ENCODE data around the gene NUFIP2. TPM values are rescaled to one million over a fixed set of nuclear protein-coding genes. Genes with fewer than 3 reads are reported as not detected.

The NUFIP2 gene
- total and polyA plus RNA-seq, 2 experiments from 2014 or later, result 5.2 to 30.9 TPM

DNA sequence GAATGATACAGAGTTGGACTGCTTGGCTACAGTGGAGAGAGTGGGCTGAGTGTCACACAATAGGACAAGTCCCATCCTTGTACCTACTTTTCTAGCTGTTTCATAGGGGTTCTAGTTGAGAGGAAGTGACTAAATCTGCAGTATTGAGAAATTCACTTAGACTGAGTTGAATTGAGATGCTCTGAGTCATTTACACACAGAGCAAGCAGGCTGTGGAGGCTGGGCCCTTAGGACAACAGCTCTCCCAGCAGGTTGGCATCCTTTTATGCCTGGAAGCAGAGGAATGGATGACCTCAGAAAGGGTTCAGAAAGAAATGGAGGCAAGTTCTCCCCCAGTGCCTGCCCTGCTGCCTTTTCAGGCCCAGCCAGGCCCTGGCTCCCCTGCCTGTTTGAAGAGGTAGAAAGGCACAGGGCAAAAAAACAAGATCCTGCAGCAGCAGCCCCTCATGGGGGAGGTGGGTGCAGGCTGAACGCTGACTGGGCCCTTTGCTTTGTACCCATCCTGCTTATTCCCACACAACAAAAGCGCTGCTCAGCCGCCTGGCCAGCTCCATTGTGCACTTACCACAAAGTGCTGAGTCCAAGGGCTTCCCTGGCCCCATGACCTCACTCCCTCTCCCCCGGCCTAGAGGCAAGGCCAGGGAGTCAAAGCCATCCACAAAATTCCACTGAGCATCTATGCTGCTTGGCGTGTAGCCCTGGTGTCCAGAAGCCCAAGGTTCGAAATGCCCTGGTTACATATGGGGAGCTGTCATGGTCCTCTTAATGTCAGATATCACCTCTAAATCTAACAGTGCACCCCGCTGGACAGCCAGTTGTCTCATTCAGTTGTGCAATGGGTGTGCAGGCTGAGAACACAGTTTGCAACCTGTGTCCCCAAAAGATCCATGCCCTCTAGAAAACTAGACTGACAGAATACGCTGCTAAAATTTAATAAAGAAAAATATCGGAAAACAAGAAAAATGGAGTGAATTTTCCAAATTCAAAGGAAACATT lies 52.7 kb downstream of the NUFIP2 start:
- in situ Hi-C loops (cut with MboI), result no loop called here
- H3K4me1 ChIP-seq (ENCODE audit: insufficient read depth), result peaks cover 48% of the 10 kb centered on the region
- H3K9ac ChIP-seq, result no peak overlapping the region
- no peaks in the 10 kb centered on the region for H3K9me3 ChIP-seq (ENCODE audit: low read depth)
- H3F3A ChIP-seq (ENCODE audit: insufficient read depth), result peaks cover 47% of the 10 kb centered on the region
- H3K27me3 ChIP-seq (replicated peaks; ENCODE audit: insufficient read depth), result no peaks in the 10 kb centered on the region
- peak overlapping the region; percentile 34; the same call in 1 of the 2 replicates for H2AFZ ChIP-seq
- no peaks in the 10 kb centered on the region for H3K36me3 ChIP-seq (ENCODE audit: low read depth)
- peak overlapping the region; percentile 68 for H3K27ac ChIP-seq
- no peaks in the 10 kb centered on the region for H3K9me2 ChIP-seq (ENCODE audit: insufficient read depth)
- DNase-seq, result peak; percentile 99
- H4K20me1 ChIP-seq (ENCODE audit: insufficient read depth), result no peaks in the 10 kb centered on the region
- TF ChIP-seq EZH2phosphoT487 (IDR thresholded peaks at IDR 0.05; ENCODE audit: insufficient read depth, low read depth), result no peak
- no peak for TF ChIP-seq EZH2 (IDR thresholded peaks at IDR 0.05; ENCODE audit: insufficient read depth, poor library complexity, severe bottlenecking)
- peak overlapping the region; percentile 72 for H3K4me2 ChIP-seq (ENCODE audit: unreplicated experiment)
- WGBS, 2 experiments (ENCODE audit: low coverage in 1 of 2, low lambda C conversion rate in 2 of 2, missing lambda C conversion rate in 2 of 2), result 79 to 86% methylated on average over 9 of the region's 9 CpGs
- peak overlapping the region; percentile 45; the same call in 1 of the 2 replicates for H3K4me3 ChIP-seq
- no peaks in the 10 kb centered on the region for H3K79me2 ChIP-seq (ENCODE audit: insufficient read depth)

DNA sequence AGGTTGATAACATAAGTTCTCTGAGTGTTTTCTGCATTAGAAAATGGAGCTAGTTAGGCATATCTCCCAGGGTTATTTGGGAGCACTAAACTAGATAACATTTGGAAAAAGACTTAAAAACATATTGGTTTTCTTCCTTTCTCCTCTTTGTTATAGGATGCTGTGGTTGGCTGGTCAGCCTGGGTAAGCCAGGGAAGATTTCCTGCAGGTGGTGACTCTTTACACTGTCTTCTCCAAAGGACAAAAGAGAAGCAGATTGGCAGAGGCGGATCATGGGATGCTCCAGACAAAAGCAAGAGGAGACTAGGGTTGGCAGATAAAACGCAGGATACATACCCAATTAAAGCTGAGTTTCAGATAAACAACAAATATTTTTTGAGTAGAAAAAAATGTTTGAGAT lies 53.5 kb downstream of the NUFIP2 start:
- Histone ChIP-seq H3K4me2 (ENCODE audit: unreplicated experiment) (peak overlapping the region; percentile 72), H4K20me1 (ENCODE audit: insufficient read depth) (no peaks in the 10 kb centered on the region), H2AFZ (peak overlapping the region; percentile 16; the same call in 1 of the 2 replicates)

DNA sequence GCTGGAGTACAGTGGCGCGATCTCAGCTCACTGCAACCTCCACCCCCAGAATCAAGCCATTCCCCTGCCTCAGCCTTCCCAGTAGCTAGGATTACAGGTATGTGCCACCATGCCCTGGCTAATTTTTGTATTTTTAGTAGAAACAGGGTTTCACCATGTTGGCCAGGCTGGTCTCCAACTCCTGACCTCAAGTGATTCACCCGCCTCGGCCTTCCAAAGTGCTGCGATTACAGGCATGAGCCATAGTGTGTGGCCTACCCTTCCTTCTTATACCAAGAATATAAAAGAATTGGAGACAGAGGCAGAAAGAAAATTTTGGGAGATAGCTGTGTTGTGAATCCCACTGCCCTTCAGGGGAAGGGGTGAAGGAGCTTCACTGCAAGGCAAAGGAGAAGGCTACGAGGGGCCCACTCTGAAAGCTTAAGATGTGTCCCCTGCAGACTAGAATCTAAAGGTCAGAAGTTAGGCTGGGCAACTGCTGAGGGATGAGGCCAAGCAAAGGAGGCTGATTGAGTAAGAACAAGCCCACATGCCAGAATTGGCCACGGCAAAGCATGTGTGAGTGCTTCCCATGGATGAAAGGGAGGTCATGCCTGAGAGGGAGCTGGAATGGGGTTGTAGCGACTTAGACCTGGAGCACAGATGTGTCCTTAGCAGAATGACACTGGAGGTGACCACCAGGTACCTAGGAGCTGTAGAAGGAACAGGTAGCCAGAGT lies 55.7 kb downstream of the NUFIP2 start:
- Histone ChIP-seq H3K79me2 (ENCODE audit: insufficient read depth) (no peaks in the 10 kb centered on the region), H3F3A (ENCODE audit: insufficient read depth) (peaks cover 47% of the 10 kb centered on the region), H3K4me2 (ENCODE audit: unreplicated experiment) (peak overlapping the region; percentile 62), H3K4me1 (ENCODE audit: insufficient read depth) (peaks cover 46% of the 10 kb centered on the region), H3K36me3 (ENCODE audit: low read depth) (no peaks in the 10 kb centered on the region), H3K4me3 (peak overlapping the region; percentile 31; the same call in 1 of the 2 replicates), H4K20me1 (ENCODE audit: insufficient read depth) (no peaks in the 10 kb centered on the region), H2AFZ (peak overlapping the region; percentile 43), H3K27ac (peak overlapping the region; percentile 89), H3K9me2 (ENCODE audit: insufficient read depth) (no peaks in the 10 kb centered on the region), H3K9me3 (ENCODE audit: low read depth) (no peaks in the 10 kb centered on the region), H3K9ac (peak overlapping the region; percentile 58), H3K27me3 (replicated peaks; ENCODE audit: insufficient read depth) (no peaks in the 10 kb centered on the region)
- WGBS, 2 experiments (ENCODE audit: low coverage in 1 of 2, low lambda C conversion rate in 2 of 2, missing lambda C conversion rate in 2 of 2), result 14 to 15% methylated on average over 8 of the region's 8 CpGs
- in situ Hi-C loops (cut with MboI), result no loop called here
- peak; percentile 78 for DNase-seq
- no peak for TF ChIP-seq EZH2 (IDR thresholded peaks at IDR 0.05; ENCODE audit: insufficient read depth, poor library complexity, severe bottlenecking)

More for the DNA sequence above, 53.5 kb downstream of the NUFIP2 start:
- in situ Hi-C loops (cut with MboI), result no loop called here
- Histone ChIP-seq H3K9me2 (ENCODE audit: insufficient read depth) (no peaks in the 10 kb centered on the region), H3K9me3 (ENCODE audit: low read depth) (no peaks in the 10 kb centered on the region), H3K79me2 (ENCODE audit: insufficient read depth) (no peaks in the 10 kb centered on the region), H3K36me3 (ENCODE audit: low read depth) (no peaks in the 10 kb centered on the region), H3K27ac (peak overlapping the region; percentile 68), H3K4me3 (peak overlapping the region; percentile 45; the same call in 1 of the 2 replicates), H3K9ac (no peak overlapping the region), H3K4me1 (ENCODE audit: insufficient read depth) (peaks cover 48% of the 10 kb centered on the region), H3K27me3 (replicated peaks; ENCODE audit: insufficient read depth) (no peaks in the 10 kb centered on the region), H3F3A (ENCODE audit: insufficient read depth) (peaks cover 47% of the 10 kb centered on the region)
- WGBS, 2 experiments (ENCODE audit: low coverage in 1 of 2, low lambda C conversion rate in 2 of 2, missing lambda C conversion rate in 2 of 2), result 26 to 30% methylated on average over 2 of the region's 2 CpGs
- TF ChIP-seq EZH2phosphoT487 (IDR thresholded peaks at IDR 0.05; ENCODE audit: insufficient read depth, low read depth), result no peak
- no peak for TF ChIP-seq EZH2 (IDR thresholded peaks at IDR 0.05; ENCODE audit: insufficient read depth, poor library complexity, severe bottlenecking)
- DNase-seq, result peak; percentile 40

DNA sequence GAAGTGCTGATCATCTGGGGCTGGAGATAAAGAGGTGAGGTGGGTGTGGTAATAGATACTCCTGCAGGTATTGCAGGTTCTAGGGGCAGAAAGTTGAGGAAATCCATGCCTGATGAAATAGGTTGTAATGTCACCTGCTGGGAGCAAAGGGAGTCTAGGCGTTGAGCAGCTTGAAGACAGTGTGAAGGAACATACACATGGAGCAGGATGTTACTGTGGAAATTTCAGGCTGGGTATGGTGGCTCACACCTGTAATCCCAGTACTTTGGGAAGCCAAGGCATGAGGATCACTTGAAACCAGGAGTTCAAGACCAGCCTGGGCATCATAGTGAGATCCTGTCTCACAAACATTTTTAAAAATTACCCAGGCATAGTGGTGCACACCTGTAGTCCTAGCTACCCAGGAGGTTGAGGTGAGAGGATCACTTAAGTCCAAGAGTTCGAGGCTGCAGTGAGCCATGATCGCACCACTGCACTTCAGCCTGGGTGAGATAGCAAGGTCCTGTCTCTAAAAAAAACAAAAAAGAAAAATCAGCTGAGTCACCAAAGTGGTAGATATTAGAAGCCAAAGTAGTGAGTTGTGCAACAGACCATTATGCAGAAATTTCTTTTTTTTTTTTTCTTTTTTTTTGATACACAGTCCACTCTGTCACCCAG lies 56.3 kb downstream of the NUFIP2 start:
- WGBS, 2 experiments (ENCODE audit: low coverage in 1 of 2, low lambda C conversion rate in 2 of 2, missing lambda C conversion rate in 2 of 2), result 51 to 55% methylated on average over 3 of the region's 3 CpGs
- Histone ChIP-seq H4K20me1 (ENCODE audit: insufficient read depth) (no peaks in the 10 kb centered on the region), H3K9ac (peak overlapping the region; percentile 58), H3K27ac (peak overlapping the region; percentile 89), H2AFZ (peak overlapping the region; percentile 43), H3K4me1 (ENCODE audit: insufficient read depth) (peaks cover 46% of the 10 kb centered on the region), H3K9me3 (ENCODE audit: low read depth) (no peaks in the 10 kb centered on the region), H3K4me3 (peak overlapping the region; percentile 31; the same call in 1 of the 2 replicates), H3K4me2 (ENCODE audit: unreplicated experiment) (peak overlapping the region; percentile 62), H3K9me2 (ENCODE audit: insufficient read depth) (no peaks in the 10 kb centered on the region), H3K27me3 (replicated peaks; ENCODE audit: insufficient read depth) (no peaks in the 10 kb centered on the region), H3K79me2 (ENCODE audit: insufficient read depth) (no peaks in the 10 kb centered on the region), H3K36me3 (ENCODE audit: low read depth) (no peaks in the 10 kb centered on the region), H3F3A (ENCODE audit: insufficient read depth) (peaks cover 47% of the 10 kb centered on the region)
- TF ChIP-seq EZH2phosphoT487 (IDR thresholded peaks at IDR 0.05; ENCODE audit: insufficient read depth, low read depth), result no peak
- no peak for TF ChIP-seq EZH2 (IDR thresholded peaks at IDR 0.05; ENCODE audit: insufficient read depth, poor library complexity, severe bottlenecking)
- in situ Hi-C loops (cut with MboI), result no loop called here
- peak; percentile 89 for DNase-seq

Measured in GM23248 (cell line).